GM23248 (cell line): ENCODE results near the gene SMIM12. TPM values are rescaled to one million over a fixed set of nuclear protein-coding genes. Genes with fewer than 3 reads are reported as not detected.
"Not testable (repeated sequence)": the region's sequence is repeated elsewhere in the genome, so short reads cannot be mapped to it uniquely, and the experiment has no call there.

Experiments
- DNase-seq: peaks from one replicate; pipeline ENCODE4 v3.0.0-alpha.2; 2015
- H2AFZ ChIP-seq: fragments of 200-600 bp; sonication (generic); 2 replicates; pipeline ENCODE4 v1.6.1; 2016; ENCODE audit warnings: antibody characterized with exemption
- H3F3A ChIP-seq: fragments of 200-600 bp; sonication (generic); 2 replicates; pipeline ENCODE4 v1.6.1; 2016; ENCODE audit warnings: mild to moderate bottlenecking, antibody characterized with exemption, mixed run types; ENCODE audit not compliant: insufficient read depth
- H3K27ac ChIP-seq: fragments of 200-600 bp; sonication (generic); 2 replicates; pipeline ENCODE4 v1.5.1; 2016; ENCODE audit warnings: mild to moderate bottlenecking
- H3K27me3 ChIP-seq: fragments of 200-600 bp; sonication (generic); replicated peaks from 2 replicates; pipeline ENCODE4 v1.6.1; 2016; ENCODE audit warnings: mild to moderate bottlenecking; ENCODE audit not compliant: insufficient read depth
- H3K36me3 ChIP-seq: fragments of 200-600 bp; sonication (generic); 2 replicates; pipeline ENCODE4 v1.6.1; 2016; ENCODE audit warnings: low read depth, mild to moderate bottlenecking
- H3K4me1 ChIP-seq: fragments of 200-600 bp; sonication (generic); 2 replicates; pipeline ENCODE4 v1.6.1; 2016; ENCODE audit warnings: mild to moderate bottlenecking; ENCODE audit not compliant: insufficient read depth
- H3K4me2 ChIP-seq: fragments of 200-600 bp; sonication (generic); one replicate; pipeline ENCODE4 v1.6.1; 2016; ENCODE audit warnings: mild to moderate bottlenecking; ENCODE audit not compliant: unreplicated experiment
- H3K4me3 ChIP-seq: fragments of 200-600 bp; sonication (generic); 2 replicates; pipeline ENCODE4 v1.5.1; 2016; ENCODE audit warnings: mild to moderate bottlenecking
- H3K79me2 ChIP-seq: fragments of 200-600 bp; sonication (generic); 2 replicates; pipeline ENCODE4 v1.6.1; 2016; ENCODE audit warnings: mild to moderate bottlenecking; ENCODE audit not compliant: insufficient read depth
- H3K9ac ChIP-seq: fragments of 200-600 bp; sonication (generic); 2 replicates; pipeline ENCODE4 v1.6.1; 2016; ENCODE audit warnings: mild to moderate bottlenecking
- H3K9me2 ChIP-seq: fragments of 200-600 bp; sonication (generic); 2 replicates; pipeline ENCODE4 v1.6.1; 2016; ENCODE audit warnings: mixed run types, mild to moderate bottlenecking, moderate library complexity; ENCODE audit not compliant: insufficient read depth
- H3K9me3 ChIP-seq: fragments of 200-600 bp; sonication (generic); one replicate; pipeline ENCODE4 v1.6.1; 2017; ENCODE audit warnings: low read depth
- H4K20me1 ChIP-seq: fragments of 200-600 bp; sonication (generic); 2 replicates; pipeline ENCODE4 v1.6.0; 2016; ENCODE audit not compliant: insufficient read depth
- EZH2 ChIP-seq: fragments of 200-600 bp; sonication (generic); IDR thresholded peaks from 2 replicates; pipeline ENCODE4 v1.6.1; 2018; ENCODE audit warnings: antibody characterized with exemption, mild to moderate bottlenecking; ENCODE audit not compliant: insufficient read depth, poor library complexity, severe bottlenecking
- EZH2phosphoT487 ChIP-seq: fragments of 200-600 bp; sonication (generic); IDR thresholded peaks from 2 replicates; pipeline ENCODE4 v1.6.1; 2018; ENCODE audit warnings: antibody characterized with exemption, moderate library complexity, mild to moderate bottlenecking, low read depth; ENCODE audit not compliant: insufficient read depth
- WGBS, 2 experiments: methylation state at CpG; one replicate each; pipeline ENCODE4 v1.1.6; 2015 to 2017; ENCODE audit warnings: low lambda C conversion rate in 2 of 2, low coverage in 1 of 2; ENCODE audit errors: missing lambda C conversion rate in 2 of 2; 5-methylcytosine and 5-hydroxymethylcytosine counted together
- in situ Hi-C: fragments of 300-500 bp; cut with MboI; formaldehyde crosslinking; loops from 2 replicates; pipeline ENCODE4 v1.15.0; 2020
- polyA plus RNA-seq: library from polyadenylated mRNA; unstranded; fragments of >200 nt; fragmentation: Nextera tagmentation; extraction: Ambion mirVana; gene quantifications from 2 replicates; pipeline ENCODE4 v1.2.1, GENCODE V29; 2016
- total RNA-seq: library from RNA; depleted of rRNA; stranded (reverse); fragments of >200 nt; shearing (Covaris generic); gene quantifications from 2 replicates; pipeline ENCODE4 v1.2.3, GENCODE V29; 2014

Gene SMIM12
- total and polyA plus RNA-seq, 2 experiments from 2014 or later = 17.9 to 51.6 TPM

- Histone ChIP-seq H3F3A (no peaks in the 10 kb centered on the region), H3K4me1 (no peaks in the 10 kb centered on the region), H3K27ac (no peak overlapping the region), H3K27me3 (no peaks in the 10 kb centered on the region), H3K4me3 (no peak overlapping the region), H3K79me2 (no peaks in the 10 kb centered on the region), H2AFZ (no peak overlapping the region), H3K9me2 (no peaks in the 10 kb centered on the region), H3K36me3 (no peaks in the 10 kb centered on the region), H4K20me1 (no peaks in the 10 kb centered on the region), H3K9ac (no peak overlapping the region), H3K4me2 (no peak overlapping the region), H3K9me3 (no peaks in the 10 kb centered on the region)
- whole genome bisulfite sequencing, 2 experiments = 97 to 98% methylated on average over 3 of the region's 3 CpGs
- TF ChIP-seq EZH2phosphoT487 = no peak
- TF ChIP-seq EZH2 = no peak
- in situ Hi-C loops = no loop called here
- DNase-seq = no peak
These were observed 34.6 kb downstream of the SMIM12 start for GRCh38 chr1:34824817-34825454.

GRCh38 chr1:34822202-34822601, 37.3 kb downstream of the SMIM12 start:
- H3K9me3 ChIP-seq = no peaks in the 10 kb centered on the region
- WGBS, 2 experiments = 83 to 84% methylated on average over 3 of the region's 3 CpGs
- in situ Hi-C loops = no loop called here
- no peak overlapping the region for H3K9ac ChIP-seq
- H2AFZ ChIP-seq = no peak overlapping the region
- H3K36me3 ChIP-seq = no peaks in the 10 kb centered on the region
- H4K20me1 ChIP-seq = no peaks in the 10 kb centered on the region
- no peak for DNase-seq
- no peak overlapping the region for H3K4me3 ChIP-seq
- H3F3A ChIP-seq = no peaks in the 10 kb centered on the region
- H3K4me2 ChIP-seq = no peak overlapping the region
- no peak overlapping the region for H3K27ac ChIP-seq
- no peaks in the 10 kb centered on the region for H3K4me1 ChIP-seq
- H3K27me3 ChIP-seq = no peaks in the 10 kb centered on the region
- H3K9me2 ChIP-seq = no peaks in the 10 kb centered on the region
- H3K79me2 ChIP-seq = no peaks in the 10 kb centered on the region
- TF ChIP-seq EZH2phosphoT487 (no peak), EZH2 (no peak)

GRCh38 chr1:34818862-34819261, 40.7 kb downstream of the SMIM12 start:
- H3K27ac ChIP-seq, H3K9me3 ChIP-seq, H2AFZ ChIP-seq, in situ Hi-C loops, H3K36me3 ChIP-seq, H3K27me3 ChIP-seq, H3K9me2 ChIP-seq, H3K4me1 ChIP-seq, DNase-seq, H3F3A ChIP-seq, H3K9ac ChIP-seq, H3K4me3 ChIP-seq, H3K4me2 ChIP-seq, H3K79me2 ChIP-seq, H4K20me1 ChIP-seq: not testable (repeated sequence)
- WGBS, 2 experiments = 81 to 86% methylated on average over 2 of the region's 2 CpGs

- no peak overlapping the region for H3K27ac ChIP-seq
These were observed 42.8 kb downstream of the SMIM12 start for GRCh38 chr1:34816778-34817177.

GRCh38 chr1:34816332-34816731, 43.2 kb downstream of the SMIM12 start:
- H2AFZ ChIP-seq = no peak overlapping the region
- H3K9me2 ChIP-seq = no peaks in the 10 kb centered on the region
- H3K79me2 ChIP-seq = no peaks in the 10 kb centered on the region
- TF ChIP-seq EZH2 = no peak
- TF ChIP-seq EZH2phosphoT487 = no peak
- no peak overlapping the region for H3K4me3 ChIP-seq
- H3K9me3 ChIP-seq = no peaks in the 10 kb centered on the region
- H4K20me1 ChIP-seq = no peaks in the 10 kb centered on the region
- no peaks in the 10 kb centered on the region for H3K4me1 ChIP-seq
- no peak overlapping the region for H3K9ac ChIP-seq
- no peaks in the 10 kb centered on the region for H3K27me3 ChIP-seq
- in situ Hi-C loops = no loop called here
- no peak for DNase-seq
- no peaks in the 10 kb centered on the region for H3F3A ChIP-seq
- H3K36me3 ChIP-seq = no peaks in the 10 kb centered on the region
- no peak overlapping the region for H3K4me2 ChIP-seq
- no peak overlapping the region for H3K27ac ChIP-seq

More at GRCh38 chr1:34816778-34817177, 42.8 kb downstream of the SMIM12 start:
- Histone ChIP-seq H3K9me2 (no peaks in the 10 kb centered on the region), H3K9ac (no peak overlapping the region), H3K4me1 (no peaks in the 10 kb centered on the region), H3K79me2 (no peaks in the 10 kb centered on the region), H3K36me3 (no peaks in the 10 kb centered on the region), H4K20me1 (no peaks in the 10 kb centered on the region), H3K4me2 (no peak overlapping the region), H3K27me3 (no peaks in the 10 kb centered on the region), H3K4me3 (no peak overlapping the region), H2AFZ (no peak overlapping the region), H3K9me3 (no peaks in the 10 kb centered on the region), H3F3A (no peaks in the 10 kb centered on the region)
- 56 to 57% methylated on average over 3 of the region's 3 CpGs for WGBS, 2 experiments
- TF ChIP-seq EZH2 (no peak), EZH2phosphoT487 (no peak)
- in situ Hi-C loops = no loop called here
- DNase-seq = no peak

GRCh38 chr1:34810781-34811180, 48.8 kb downstream of the SMIM12 start:
- H3K4me1 ChIP-seq, H3K4me3 ChIP-seq, H3K9me2 ChIP-seq, in situ Hi-C loops, H2AFZ ChIP-seq, H3K36me3 ChIP-seq, H4K20me1 ChIP-seq, H3K79me2 ChIP-seq, H3K27ac ChIP-seq, H3K4me2 ChIP-seq, DNase-seq, H3K9ac ChIP-seq, H3K27me3 ChIP-seq, H3K9me3 ChIP-seq, H3F3A ChIP-seq: not testable (repeated sequence)
- WGBS, 2 experiments = 90 to 92% methylated on average over 3 of the region's 3 CpGs
